Astrocyte of the spinal cord (primary cell): ENCODE results near the gene HNRNPA1.
A peak's percentile ranks its signal among the peaks of the same experiment; 100 is the strongest.
"Not testable (repeated sequence)": the region's sequence is repeated elsewhere in the genome, so short reads cannot be mapped to it uniquely, and the experiment has no call there.

Experiments used
- DNase-seq: peaks from one replicate; pipeline ENCODE4 v3.0.0; 2011; ENCODE audit warnings: low read depth, low spot score
- H3K4me3 ChIP-seq: 2 replicates; pipeline ENCODE4 v1.5.1; 2011; ENCODE audit warnings: low read depth, mild to moderate bottlenecking, low read length, moderate library complexity
- CTCF ChIP-seq: IDR thresholded peaks from 2 replicates; pipeline ENCODE4 v1.5.1; 2012; ENCODE audit warnings: low read depth, mild to moderate bottlenecking, low read length, inconsistent platforms
- in situ Hi-C: cut with HindIII; loops from 2 replicates; pipeline ENCODE4 v1.10.0; 2017; ENCODE audit warnings: low sequenced_read_pairs

Gene HNRNPA1

GRCh38 chr12:54306925-54307741 lies 26.6 kb downstream of the HNRNPA1 start:
- TF ChIP-seq CTCF = no peak
- H3K4me3 ChIP-seq = no peak overlapping the region
- in situ Hi-C loops = no loop called here
- no peak for DNase-seq

GRCh38 chr12:54311051-54311450 lies 30.5 kb downstream of the HNRNPA1 start:
- no peak overlapping the region for H3K4me3 ChIP-seq
- in situ Hi-C loops = no loop called here
- no peak for DNase-seq
- no peak for TF ChIP-seq CTCF

GRCh38 chr12:54312309-54312708 lies 31.8 kb downstream of the HNRNPA1 start:
- H3K4me3 ChIP-seq, DNase-seq, in situ Hi-C loops: not testable (repeated sequence)

GRCh38 chr12:54321363-54321762 lies 40.8 kb downstream of the HNRNPA1 start:
- TF ChIP-seq CTCF = no peak
- no peak overlapping the region for H3K4me3 ChIP-seq
- no peak for DNase-seq
- in situ Hi-C loops = no loop called here

- H3K4me3 ChIP-seq = peak within 1 kb of the TSS; percentile 79
- in situ Hi-C loops = no loop called here
- peak; percentile 75 for TF ChIP-seq CTCF
- peak; percentile 100 for DNase-seq
These were observed 44.3 kb downstream of the HNRNPA1 start, which contains the start of gene COPZ1 for GRCh38 chr12:54324617-54325441. Gene COPZ1, plus strand, starts transcription at chr12:54325131. Its CDS starts 33 bp downstream, at chr12:54325164.

- DNase-seq, in situ Hi-C loops: not testable (repeated sequence)
- peak overlapping the region; percentile 79 for H3K4me3 ChIP-seq
These were observed 45.0 kb downstream of the HNRNPA1 start for GRCh38 chr12:54325442-54326109.

GRCh38 chr12:54328595-54329337 lies 48.2 kb downstream of the HNRNPA1 start:
- in situ Hi-C loops = no loop called here
- DNase-seq = no peak
- H3K4me3 ChIP-seq = no peak overlapping the region
- TF ChIP-seq CTCF = no peak
